ENCODE results near the gene PTPRQ.
"Not testable (repeated sequence)": the region's sequence is repeated elsewhere in the genome, so short reads cannot be mapped to it uniquely, and the experiment has no call there.

PTPRQ gene

DNA sequence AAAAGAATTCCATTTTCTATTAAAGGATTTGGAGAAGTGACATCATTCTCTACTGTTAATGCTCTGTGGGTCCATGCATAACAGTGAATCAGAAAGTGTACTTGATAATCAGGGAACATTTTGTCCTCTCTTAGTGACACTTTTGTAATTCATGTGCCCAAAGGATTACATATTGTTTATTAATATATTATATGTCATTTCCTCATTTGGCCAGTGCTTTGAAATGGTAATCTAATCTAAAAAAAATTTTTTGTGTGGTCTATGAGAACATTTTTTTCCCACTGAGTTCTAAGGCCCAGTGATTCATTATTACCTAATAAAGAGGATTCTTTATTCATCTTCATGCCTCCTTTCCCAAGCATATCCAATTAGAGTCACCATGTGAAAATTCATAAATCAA lies 183.7 kb downstream of the PTPRQ start:
- in situ Hi-C loops (cut with MboI; ENCODE audit: low sequenced_read_pairs), result no loop called here

GRCh38 chr12:80632835-80633234 lies 188.8 kb downstream of the PTPRQ start:
- in situ Hi-C loops (cut with MboI; ENCODE audit: low sequenced_read_pairs), result no loop called here

GRCh38 chr12:80634903-80635302 lies 190.9 kb downstream of the PTPRQ start:
- in situ Hi-C loops (cut with MboI; ENCODE audit: low sequenced_read_pairs), result no loop called here

DNA sequence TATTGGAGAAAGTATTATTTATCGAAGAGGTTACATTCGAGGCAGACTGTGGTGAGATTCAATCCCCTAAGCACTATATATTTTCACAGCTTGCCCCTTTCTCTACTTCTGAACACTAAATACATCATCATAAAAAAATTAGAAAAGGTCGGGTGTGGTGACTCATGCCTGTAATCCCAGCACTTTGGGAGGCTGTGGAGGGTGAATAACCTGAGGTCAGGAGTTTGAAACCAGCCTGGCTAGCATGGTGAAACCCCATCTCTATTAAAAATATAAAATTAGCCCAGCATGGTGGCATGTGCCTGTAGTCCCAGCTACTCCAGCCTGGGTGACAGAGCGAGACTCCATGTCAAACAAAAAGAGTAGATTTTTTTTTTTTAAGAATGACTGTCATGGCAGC lies 192.8 kb downstream of the PTPRQ start:
- in situ Hi-C loops (cut with MboI; ENCODE audit: low sequenced_read_pairs), result no loop called here

GRCh38 chr12:80641936-80642335 lies 197.9 kb downstream of the PTPRQ start:
- in situ Hi-C loops (cut with MboI; ENCODE audit: low sequenced_read_pairs), result no loop called here

- in situ Hi-C loops (cut with MboI; ENCODE audit: low sequenced_read_pairs), result no loop called here
Measured at GRCh38 chr12:80643961-80644360, 199.9 kb downstream of the PTPRQ start.

DNA sequence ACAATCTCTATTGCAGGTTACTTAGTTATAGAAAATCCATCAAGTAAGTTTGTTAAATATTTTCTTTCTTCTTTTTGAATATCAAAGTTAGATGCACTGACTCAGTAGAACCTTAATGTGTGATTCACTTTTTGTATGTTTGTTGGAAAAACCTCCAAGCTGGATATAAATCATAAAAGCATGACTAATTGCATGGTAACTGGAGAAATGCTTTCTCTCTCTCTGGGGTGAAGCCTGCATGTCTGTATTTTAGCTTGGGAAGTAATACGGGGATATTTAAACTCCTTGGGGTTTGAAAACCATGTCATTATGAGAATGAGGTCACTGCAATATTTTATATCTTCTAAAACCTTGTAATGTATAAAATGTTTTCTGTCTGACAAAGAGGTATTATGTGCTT lies 204.8 kb downstream of the PTPRQ start:
- in situ Hi-C loops (cut with MboI; ENCODE audit: low sequenced_read_pairs), result no loop called here

DNA sequence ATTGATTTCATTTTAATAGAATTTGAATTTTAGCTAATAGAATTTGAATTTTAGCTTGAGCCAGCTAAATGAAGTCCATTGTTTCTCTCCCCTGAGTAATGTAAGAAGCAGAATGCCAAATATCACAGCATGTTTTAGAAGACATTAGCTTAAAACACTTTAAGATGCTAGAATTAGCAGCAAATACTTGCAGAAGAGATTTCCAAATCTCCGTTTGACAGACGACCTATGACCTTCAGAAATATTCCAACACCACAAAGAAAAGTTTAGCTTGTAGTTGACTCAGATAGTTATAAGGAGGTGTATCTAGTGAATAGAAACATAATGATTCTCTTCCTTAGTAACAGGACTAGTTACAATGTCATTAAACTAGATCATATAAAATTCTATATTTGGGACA lies 211.7 kb downstream of the PTPRQ start:
- in situ Hi-C loops (cut with MboI; ENCODE audit: low sequenced_read_pairs), result no loop called here

- in situ Hi-C loops (cut with MboI; ENCODE audit: low sequenced_read_pairs), result no loop called here
Measured at GRCh38 chr12:80659512-80660063, 215.6 kb downstream of the PTPRQ start.

DNA sequence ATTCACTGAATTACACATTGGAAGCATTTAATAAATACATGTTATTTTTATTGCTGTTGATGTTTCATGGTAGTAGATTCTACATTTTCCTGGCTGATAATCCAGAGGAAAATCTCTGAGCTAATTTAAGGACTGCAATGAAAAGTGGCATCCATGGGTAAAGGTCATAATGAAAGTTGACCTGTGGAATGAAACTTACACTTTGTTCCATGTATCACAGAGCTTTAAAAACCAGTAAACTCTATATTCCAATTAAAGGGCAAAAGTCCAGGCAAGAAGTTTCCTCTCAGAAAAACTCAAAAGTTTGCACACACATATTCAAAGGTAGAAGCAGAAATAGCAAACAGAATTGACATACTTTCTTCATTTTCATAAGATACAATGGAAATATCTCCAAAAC lies 218.6 kb downstream of the PTPRQ start:
- in situ Hi-C loops (cut with MboI; ENCODE audit: low sequenced_read_pairs), result no loop called here

DNA sequence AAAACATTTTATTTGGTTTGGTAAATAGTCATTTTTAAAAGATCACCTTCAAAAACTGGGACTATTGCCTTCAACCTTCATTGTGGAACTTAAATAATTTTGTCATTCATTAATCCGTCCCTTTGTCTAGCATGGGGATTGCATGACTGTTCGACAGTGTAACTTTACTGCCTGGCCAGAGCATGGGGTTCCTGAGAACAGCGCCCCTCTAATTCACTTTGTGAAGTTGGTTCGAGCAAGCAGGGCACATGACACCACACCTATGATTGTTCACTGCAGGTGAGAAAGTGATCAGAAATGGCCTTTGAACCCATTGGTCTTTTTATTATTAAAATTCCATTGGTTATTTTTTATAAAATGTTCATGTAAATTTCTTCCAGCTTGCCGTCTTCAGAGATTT lies 226.2 kb downstream of the PTPRQ start:
- in situ Hi-C loops (cut with MboI; ENCODE audit: low sequenced_read_pairs), result no loop called here

DNA sequence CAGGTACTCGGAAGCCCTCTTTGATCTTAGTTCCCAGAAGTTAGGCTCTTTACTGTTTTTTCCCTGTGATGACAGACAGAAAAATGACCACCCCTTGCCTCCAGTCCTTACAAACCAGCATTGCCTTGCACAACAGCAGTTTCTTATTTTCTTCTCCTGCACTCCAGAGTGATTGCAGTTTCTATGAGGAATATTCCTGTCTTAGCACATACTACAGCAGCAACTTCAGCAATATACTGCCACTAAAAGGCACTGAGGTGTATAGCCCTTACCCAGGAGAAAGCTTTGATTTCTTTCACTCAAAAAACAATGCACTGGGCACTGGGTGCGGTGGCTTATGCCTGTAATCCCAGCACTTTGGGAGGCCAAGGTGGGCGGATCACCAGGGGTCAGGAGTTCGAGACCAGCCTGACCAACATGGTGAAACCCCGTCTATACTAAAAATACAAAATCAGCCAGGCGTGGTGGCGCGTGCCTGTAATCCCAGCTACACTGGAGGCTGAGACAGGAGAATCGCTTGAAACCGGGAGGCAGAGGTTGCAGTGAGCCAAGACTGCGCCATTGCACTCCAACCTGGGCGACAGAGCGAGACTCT lies 232.1 kb downstream of the PTPRQ start:
- in situ Hi-C loops (cut with MboI; ENCODE audit: low sequenced_read_pairs), result not testable (repeated sequence)

GRCh38 chr12:80676856-80677255 lies 232.8 kb downstream of the PTPRQ start:
- in situ Hi-C loops (cut with MboI; ENCODE audit: low sequenced_read_pairs), result no loop called here

DNA sequence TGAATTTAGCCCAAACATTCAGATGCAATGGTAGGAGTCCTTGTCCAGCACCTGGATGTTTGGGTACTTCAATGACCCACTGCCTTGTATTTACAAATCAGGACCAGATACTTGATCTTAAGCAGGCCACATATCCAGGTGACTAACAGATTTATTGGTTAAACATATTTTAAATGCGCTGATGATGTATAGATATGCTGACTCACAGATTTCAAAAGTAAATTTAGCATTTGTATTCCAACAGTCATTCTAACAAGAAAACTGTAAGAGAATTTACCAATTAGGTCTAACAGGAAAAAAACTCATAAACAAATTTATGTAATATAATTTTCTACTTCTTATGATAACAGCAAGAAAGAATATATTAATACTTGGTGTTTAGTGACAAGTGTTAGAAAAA lies 234.0 kb downstream of the PTPRQ start:
- in situ Hi-C loops (cut with MboI; ENCODE audit: low sequenced_read_pairs), result no loop called here

GRCh38 chr12:80679346-80680131 lies 235.5 kb downstream of the PTPRQ start:
- in situ Hi-C loops (cut with MboI; ENCODE audit: low sequenced_read_pairs), result no loop called here

GRCh38 chr12:80681287-80681686 lies 237.3 kb downstream of the PTPRQ start:
- in situ Hi-C loops (cut with MboI; ENCODE audit: low sequenced_read_pairs), result no loop called here

DNA sequence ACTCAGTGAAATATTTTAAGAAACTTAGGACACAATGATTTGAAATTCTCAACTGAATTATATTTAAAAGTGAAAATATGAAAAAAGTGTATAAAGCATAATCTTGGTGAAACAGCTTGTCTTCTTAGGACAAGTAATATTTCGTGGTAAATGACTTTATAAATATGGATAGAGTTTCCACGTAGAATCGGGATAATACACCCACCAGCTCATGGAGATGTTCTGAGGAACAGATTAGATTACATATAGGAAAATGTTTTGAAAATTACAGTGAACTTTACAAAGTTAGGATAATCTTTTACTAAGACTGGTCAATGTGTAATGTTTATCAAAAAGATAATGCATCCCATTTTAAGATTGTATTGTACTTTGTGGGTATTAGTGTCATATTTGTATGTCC lies 237.8 kb downstream of the PTPRQ start:
- in situ Hi-C loops (cut with MboI; ENCODE audit: low sequenced_read_pairs), result no loop called here

DNA sequence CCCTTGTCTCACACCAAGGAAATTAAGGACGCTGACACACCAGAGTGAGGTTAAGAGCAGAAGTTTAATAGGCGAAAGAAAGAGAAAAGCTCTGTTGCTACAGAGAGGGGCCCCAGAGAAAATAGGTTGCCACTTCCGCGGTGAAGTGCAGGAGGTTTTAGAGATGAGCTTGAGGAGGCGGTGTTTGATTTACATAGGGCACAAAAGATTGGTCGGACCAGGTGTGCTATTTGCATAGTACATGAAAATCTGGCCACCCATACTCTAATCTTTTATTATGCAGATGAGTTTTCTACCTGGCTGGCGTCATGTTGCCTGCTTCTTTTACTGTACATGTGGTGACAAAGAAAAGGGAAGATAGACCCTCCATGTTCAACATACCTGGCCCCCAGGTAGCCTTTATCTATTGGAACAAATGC lies 240.1 kb downstream of the PTPRQ start:
- in situ Hi-C loops (cut with MboI; ENCODE audit: low sequenced_read_pairs), result no loop called here

DNA sequence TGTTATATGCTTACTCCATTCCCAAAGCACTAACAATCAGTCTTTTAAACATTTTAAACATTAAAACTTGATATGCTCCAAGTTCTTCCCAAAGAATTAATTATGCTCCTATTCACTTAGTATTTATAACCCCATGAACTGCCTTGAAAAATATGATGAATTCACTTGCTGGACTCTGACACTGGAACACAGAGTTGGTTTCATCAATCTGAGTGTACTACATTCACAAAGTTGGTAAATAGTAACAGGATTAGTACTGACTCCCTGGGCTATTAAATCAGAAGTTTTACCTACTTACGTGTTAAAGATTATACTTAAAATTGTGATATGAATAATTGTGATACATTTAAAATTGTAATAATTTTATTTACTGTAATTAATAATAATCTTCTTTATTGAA lies 246.1 kb downstream of the PTPRQ start:
- in situ Hi-C loops (cut with MboI; ENCODE audit: low sequenced_read_pairs), result no loop called here

GRCh38 chr12:80690513-80690912 lies 246.5 kb downstream of the PTPRQ start:
- in situ Hi-C loops (cut with MboI; ENCODE audit: low sequenced_read_pairs), result no loop called here

- in situ Hi-C loops (cut with MboI; ENCODE audit: low sequenced_read_pairs), result no loop called here
Measured at GRCh38 chr12:80692114-80692513, 248.1 kb downstream of the PTPRQ start.

DNA sequence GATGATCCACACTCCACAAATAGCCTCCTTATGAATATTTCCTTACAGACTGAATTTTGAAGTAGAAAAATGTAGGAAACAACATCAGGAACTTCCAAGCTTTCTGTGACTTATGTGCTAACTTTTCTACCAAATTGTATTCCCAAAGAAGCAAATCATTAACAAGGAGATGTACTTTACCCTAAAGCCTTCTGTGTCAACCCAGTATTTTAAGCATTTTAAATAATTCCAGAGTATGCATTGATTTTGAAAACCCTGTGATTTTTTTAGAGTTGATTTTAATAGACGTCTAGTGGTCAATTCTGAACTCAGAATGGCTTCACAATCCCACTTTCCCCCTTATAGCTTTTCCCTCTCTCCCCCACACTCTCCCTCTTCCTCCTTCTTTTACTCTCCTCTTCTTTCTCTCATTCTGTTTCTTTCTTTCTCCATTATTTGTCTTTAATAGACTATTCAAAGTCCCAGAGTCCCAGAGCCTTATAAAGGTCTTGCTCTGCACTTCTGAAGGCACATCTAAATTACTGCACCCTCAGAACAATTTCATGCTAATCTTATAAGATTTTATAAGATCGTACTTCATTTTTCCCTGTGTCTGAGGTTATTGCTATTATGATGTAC lies 253.3 kb downstream of the PTPRQ start:
- in situ Hi-C loops (cut with MboI; ENCODE audit: low sequenced_read_pairs), result no loop called here

Data from HL-60/S4 (cell line).